Thymus (tissue), 14 donors: Measurements from ENCODE around the gene GLS. TPM values are rescaled to one million over a fixed set of nuclear protein-coding genes. Genes with fewer than 3 reads are reported as not detected.

Experiments used
- DNase-seq, 9 donors: peaks; one replicate each; pipeline ENCODE4 v3.0.0-alpha.2; 2013; ENCODE audit warnings: low spot score in 9 of 9, low read depth in 6 of 9, missing footprints in 1 of 9
- H3K27ac ChIP-seq, 2 donors: one replicate each; pipeline ENCODE4 v1.5.1; 2013; ENCODE audit warnings: control low read depth in 1 of 2, low read depth in 1 of 2, low read length in 1 of 2, mild to moderate bottlenecking in 1 of 2, moderate library complexity in 1 of 2
- H3K27me3 ChIP-seq, 2 donors: one replicate each; pipeline ENCODE4 v1.5.1; 2013; ENCODE audit warnings: low read length in 1 of 2; ENCODE audit not compliant: control insufficient read depth in 2 of 2, insufficient read depth in 1 of 2
- H3K36me3 ChIP-seq, 2 donors: one replicate each; pipeline ENCODE4 v1.5.1; 2013; ENCODE audit warnings: low read length in 1 of 2, mild to moderate bottlenecking in 1 of 2, moderate library complexity in 1 of 2; ENCODE audit not compliant: control insufficient read depth in 2 of 2, insufficient read depth in 2 of 2
- H3K4me1 ChIP-seq, 2 donors: one replicate each; pipeline ENCODE4 v1.5.1; 2013; ENCODE audit warnings: low read length in 2 of 2; ENCODE audit not compliant: control insufficient read depth in 2 of 2, insufficient read depth in 2 of 2
- H3K4me3 ChIP-seq, 2 donors: one replicate each; pipeline ENCODE4 v1.5.1; 2013; ENCODE audit warnings: low read length in 2 of 2, control low read depth in 1 of 2, mild to moderate bottlenecking in 1 of 2
- H3K9me3 ChIP-seq, 2 donors: one replicate each; pipeline ENCODE4 v1.5.1; 2013; ENCODE audit warnings: low read length in 1 of 2, mild to moderate bottlenecking in 1 of 2; ENCODE audit not compliant: control insufficient read depth in 2 of 2, insufficient read depth in 1 of 2
- WGBS: extraction: QIAGEN DNeasy Blood & Tissue Kit; methylation state at CpG from one replicate; pipeline ENCODE4 v1.1.7; 2013; 5-methylcytosine and 5-hydroxymethylcytosine counted together
- long read RNA-seq, 10 donors: transcript quantifications; one replicate each; lab custom pipeline, GENCODE V29; 2026
- polyA plus RNA-seq: library from polyadenylated mRNA; stranded (reverse); fragments of 200-250 nt; gene quantifications from one replicate; pipeline ENCODE4 v1.2.3, GENCODE V29; 2013
- total RNA-seq: library from RNA; stranded (reverse); fragments of 120-200 nt; gene quantifications from one replicate; pipeline ENCODE4 v1.2.4, GENCODE V29; 2013
- donor health status: healthy.

The GLS gene
- 130 TPM for total RNA-seq
- polyA plus RNA-seq: 70.8 TPM
- long read RNA-seq, donor 1, partial matches to known transcripts: 12 of 12 reads
- long read RNA-seq, donor 1, other reads (novel, unspliced or antisense): 0 of 12 reads
- long read RNA-seq, donor 2, full-length matches to known transcripts: 26 of 59 reads
- long read RNA-seq, donor 2, partial matches to known transcripts: 33 of 59 reads
- long read RNA-seq, donor 2, other reads (novel, unspliced or antisense): 0 of 59 reads
- long read RNA-seq, donor 3, full-length matches to known transcripts: 14 of 14 reads
- long read RNA-seq, donor 3, partial matches to known transcripts: 0 of 14 reads
- long read RNA-seq, donor 3, other reads (novel, unspliced or antisense): 0 of 14 reads
- long read RNA-seq, donor 4, full-length matches to known transcripts: 10 of 127 reads
- long read RNA-seq, donor 4, partial matches to known transcripts: 81 of 127 reads
- long read RNA-seq, donor 4, other reads (novel, unspliced or antisense): 36 of 127 reads
- long read RNA-seq, donor 5, full-length matches to known transcripts: 25 of 436 reads
- long read RNA-seq, donor 5, partial matches to known transcripts: 370 of 436 reads
- long read RNA-seq, donor 5, other reads (novel, unspliced or antisense): 41 of 436 reads
- long read RNA-seq, donor 6, full-length matches to known transcripts: 9 of 190 reads
- long read RNA-seq, donor 6, partial matches to known transcripts: 146 of 190 reads
- long read RNA-seq, donor 6, other reads (novel, unspliced or antisense): 35 of 190 reads
- long read RNA-seq, donor 7, full-length matches to known transcripts: 5 of 74 reads
- long read RNA-seq, donor 7, partial matches to known transcripts: 69 of 74 reads
- long read RNA-seq, donor 7, other reads (novel, unspliced or antisense): 0 of 74 reads
- long read RNA-seq, donor 8, full-length matches to known transcripts: 7 of 7 reads
- long read RNA-seq, donor 8, partial matches to known transcripts: 0 of 7 reads
- long read RNA-seq, donor 8, other reads (novel, unspliced or antisense): 0 of 7 reads
- long read RNA-seq, donor 9, full-length matches to known transcripts: 16 of 80 reads
- long read RNA-seq, donor 9, partial matches to known transcripts: 35 of 80 reads
- long read RNA-seq, donor 9, other reads (novel, unspliced or antisense): 29 of 80 reads
- long read RNA-seq, donor 10, full-length matches to known transcripts: 6 of 59 reads
- long read RNA-seq, donor 10, partial matches to known transcripts: 29 of 59 reads
- long read RNA-seq, donor 10, other reads (novel, unspliced or antisense): 24 of 59 reads

- WGBS: under 1% methylated on average over 56 of the region's 56 CpGs
- Histone ChIP-seq H3K4me3 (peak within 1 kb of the TSS; percentile 78 to 93), H3K4me1 (peaks cover 8 to 19% of the 10 kb centered on the region in 2 donors), H3K27me3 (no peaks in the 10 kb centered on the region), H3K27ac (peak within 1 kb of the TSS; percentile 95 to 98), H3K9me3 (no peaks in the 10 kb centered on the region), H3K36me3 (no peaks in the 10 kb centered on the region)
- DNase-seq: peak; percentile 86 to 99 (median 96)
These were observed at the start of gene GLS for GRCh38 chr2:190880378-190881083. Gene GLS (plus strand): TSS chr2:190880821. CDS start chr2:190881085, 264 bp downstream.

GRCh38 chr2:190831941-190832340 is 48.7 kb upstream of the GLS start:
- no peaks in the 10 kb centered on the region for H3K36me3 ChIP-seq

GRCh38 chr2:190834890-190835208 is 45.8 kb upstream of the GLS start:
- no peak for DNase-seq
- WGBS: 91% methylated on average over 1 of the region's 1 CpG
- no peaks in the 10 kb centered on the region for H3K9me3 ChIP-seq
- no peaks in the 10 kb centered on the region for H3K27me3 ChIP-seq
- no peaks in the 10 kb centered on the region for H3K36me3 ChIP-seq
- no peaks in the 10 kb centered on the region for H3K4me1 ChIP-seq
- H3K27ac ChIP-seq: no peak overlapping the region
- H3K4me3 ChIP-seq: no peak overlapping the region

More at GRCh38 chr2:190831941-190832340, 48.7 kb upstream of the GLS start:
- Histone ChIP-seq H3K27ac (no peak overlapping the region), H3K27me3 (no peaks in the 10 kb centered on the region), H3K4me3 (no peak overlapping the region), H3K4me1 (no peaks in the 10 kb centered on the region), H3K9me3 (no peaks in the 10 kb centered on the region)
- DNase-seq: no peak
- WGBS: 82% methylated on average over 3 of the region's 3 CpGs

- 94% methylated on average over 3 of the region's 3 CpGs for WGBS
- DNase-seq: no peak
- H3K27me3 ChIP-seq: no peaks in the 10 kb centered on the region
These were observed 45.2 kb upstream of the GLS start for GRCh38 chr2:190835303-190835930.

GRCh38 chr2:190836767-190837166 is 43.9 kb upstream of the GLS start:
- Histone ChIP-seq H3K4me1 (no peaks in the 10 kb centered on the region), H3K27me3 (no peaks in the 10 kb centered on the region), H3K4me3 (no peak overlapping the region), H3K9me3 (no peaks in the 10 kb centered on the region), H3K36me3 (no peaks in the 10 kb centered on the region), H3K27ac (no peak overlapping the region)
- no peak for DNase-seq
- 83% methylated on average over 3 of the region's 3 CpGs for WGBS

More at GRCh38 chr2:190835303-190835930, 45.2 kb upstream of the GLS start:
- Histone ChIP-seq H3K27ac (no peak overlapping the region), H3K36me3 (no peaks in the 10 kb centered on the region), H3K4me1 (no peaks in the 10 kb centered on the region), H3K9me3 (no peaks in the 10 kb centered on the region), H3K4me3 (no peak overlapping the region)

- no peak overlapping the region for H3K27ac ChIP-seq
- no peaks in the 10 kb centered on the region for H3K4me1 ChIP-seq
- no peak for DNase-seq
- no peak overlapping the region for H3K4me3 ChIP-seq
- no peaks in the 10 kb centered on the region for H3K9me3 ChIP-seq
- no peaks in the 10 kb centered on the region for H3K27me3 ChIP-seq
- no peaks in the 10 kb centered on the region for H3K36me3 ChIP-seq
These were observed 43.2 kb upstream of the GLS start for GRCh38 chr2:190837420-190837819.

- DNase-seq: no peak
- Histone ChIP-seq H3K9me3 (no peaks in the 10 kb centered on the region), H3K27me3 (no peaks in the 10 kb centered on the region), H3K4me1 (no peaks in the 10 kb centered on the region), H3K27ac (no peak overlapping the region), H3K4me3 (no peak overlapping the region), H3K36me3 (no peaks in the 10 kb centered on the region)
- WGBS: 97% methylated on average over 3 of the region's 3 CpGs
These were observed 42.7 kb upstream of the GLS start for GRCh38 chr2:190837952-190838361.

GRCh38 chr2:190838492-190838910 is 42.1 kb upstream of the GLS start:
- WGBS: 94% methylated on average over 2 of the region's 2 CpGs
- no peaks in the 10 kb centered on the region for H3K27me3 ChIP-seq
- DNase-seq: no peak
- H3K27ac ChIP-seq: no peak overlapping the region
- H3K4me1 ChIP-seq: no peaks in the 10 kb centered on the region
- H3K36me3 ChIP-seq: no peaks in the 10 kb centered on the region
- no peaks in the 10 kb centered on the region for H3K9me3 ChIP-seq
- no peak overlapping the region for H3K4me3 ChIP-seq
